ENCODE results near the gene ERMAP. TPM values are rescaled to one million over a fixed set of nuclear protein-coding genes. Genes with fewer than 3 reads are reported as not detected.
A peak's percentile ranks its signal among the peaks of the same experiment; 100 is the strongest.

Gene ERMAP
- total and polyA plus RNA-seq, 9 of the 15 experiments (the other 6 are each of a cell fraction or from before 2014, with no cell fraction given): 8.0 to 31.4 (median 22.5) TPM

- TF ChIP-seq ZNF263 (CRISPR knock-in tag; IDR thresholded peaks at IDR 0.05; ENCODE audit: borderline replicate concordance) (peak; percentile 91), NR3C1 (CRISPR knock-in tag; IDR thresholded peaks at IDR 0.05) (no peak), PCBP2 (IDR thresholded peaks at IDR 0.05; ENCODE audit: low read depth, low read length, poor library complexity, severe bottlenecking) (no peak), SP2 (IDR thresholded peaks at IDR 0.05; ENCODE audit: extremely low read depth, low read depth, low read length, poor library complexity, severe bottlenecking) (no peak), ESRRA (IDR thresholded peaks at IDR 0.05; ENCODE audit: borderline replicate concordance, low read depth) (0 out of 2 replicates have a peak, but pooled peaks have one; percentile 20), SRSF1 (IDR thresholded peaks at IDR 0.05; ENCODE audit: low read depth, low read length) (no peak), SUPT5H (IDR thresholded peaks at IDR 0.05) (peak; percentile 49; the same call in 1 of the 2 replicates), NR2C1 (IDR thresholded peaks at IDR 0.05) (peak; percentile 58; the same call in 1 of the 2 replicates), NR2C1 (tag; IDR thresholded peaks at IDR 0.05) (peak; percentile 59; the same call in 1 of the 2 replicates), LCOR (CRISPR knock-in tag; IDR thresholded peaks at IDR 0.05) (peak; percentile 98), ZNF766 (CRISPR knock-in tag; conservative IDR thresholded peaks at IDR 0.05) (peak; percentile 94), RBM22 (IDR thresholded peaks at IDR 0.05; ENCODE audit: low read depth, low read length, poor library complexity, severe bottlenecking) (no peak), ATF6 (CRISPR knock-in tag; IDR thresholded peaks at IDR 0.05) (no peak), ZNF436 (CRISPR knock-in tag; IDR thresholded peaks at IDR 0.05) (no peak), HES1 (IDR thresholded peaks at IDR 0.05; ENCODE audit: low read depth) (peak; percentile 90), SIRT6 (IDR thresholded peaks at IDR 0.05; ENCODE audit: low read depth, low read length) (no peak), ASH1L (IDR thresholded peaks at IDR 0.05; ENCODE audit: borderline replicate concordance, low read depth, partially characterized antibody) (peak; percentile 32), CREB5 (CRISPR knock-in tag; IDR thresholded peaks at IDR 0.05) (no peak), TFE3 (CRISPR knock-in tag; IDR thresholded peaks at IDR 0.05) (no peak), POU5F1 (IDR thresholded peaks at IDR 0.05; ENCODE audit: borderline replicate concordance, low read depth, low read length, partially characterized antibody) (no peak), BRCA1 (IDR thresholded peaks at IDR 0.05) (no peak), BRCA1 (CRISPR knock-in tag; IDR thresholded peaks at IDR 0.05) (no peak), POLR2A (conservative IDR thresholded peaks at IDR 0.05) (peak; percentile 67; the same call in 1 of the 2 replicates)
Measured at GRCh38 chr1:42825036-42825851, 8.3 kb downstream of the ERMAP start (continued).

Data from K562 (cell line).